SU-DHL-6 (cell line): ENCODE measurements around the gene PRMT1.

Source experiments
- CTCF ChIP-seq: fragments of 200-600 bp; sonication (generic); IDR thresholded peaks from one replicate; pipeline ENCODE4 v1.5.1; 2017; ENCODE audit warnings: antibody characterized with exemption, mild to moderate bottlenecking, low read length, moderate library complexity; ENCODE audit not compliant: insufficient read depth, poor library complexity, severe bottlenecking
- EZH2phosphoT487 ChIP-seq: fragments of 200-600 bp; sonication (generic), shearing (Covaris generic); conservative IDR thresholded peaks from 2 replicates; pipeline ENCODE4 v1.6.1; 2018; ENCODE audit warnings: mild to moderate bottlenecking, antibody characterized with exemption, low read length, moderate library complexity, mixed read lengths

- no peak for TF ChIP-seq CTCF
- TF ChIP-seq EZH2phosphoT487 = no peak
Observed at GRCh38 chr19:49658566-49659442, 18.3 kb upstream of the PRMT1 start.
